ENCODE data around the gene TREML4.

Gene TREML4

GRCh38 chr6:41257369-41258195 is 29.4 kb downstream of the TREML4 start:
- H3K4me1 ChIP-seq: no peaks in the 10 kb centered on the region
- TF ChIP-seq CTCF (IDR thresholded peaks at IDR 0.05): no peak
- no peaks in the 10 kb centered on the region for H3K36me3 ChIP-seq
- no peak for DNase-seq
- no peak overlapping the region for H3K27ac ChIP-seq
- H3K4me3 ChIP-seq: no peak overlapping the region
- intact Hi-C loops (cut with DNase I; ENCODE audit: low total_unique reads): no loop called here
- H3K27me3 ChIP-seq: no peaks in the 10 kb centered on the region
- peaks cover 0 to 15% (median 10%) of the 10 kb centered on the region in 3 donors for H3K9me3 ChIP-seq

GRCh38 chr6:41258196-41258493 is 30.0 kb downstream of the TREML4 start:
- Histone ChIP-seq H3K27me3 (no peaks in the 10 kb centered on the region), H3K4me1 (no peaks in the 10 kb centered on the region), H3K9me3 (peaks cover 0 to 19% (median 12%) of the 10 kb centered on the region in 3 donors), H3K27ac (no peak overlapping the region), H3K4me3 (no peak overlapping the region), H3K36me3 (no peaks in the 10 kb centered on the region)
- TF ChIP-seq CTCF (IDR thresholded peaks at IDR 0.05): no peak
- intact Hi-C loops (cut with DNase I; ENCODE audit: low total_unique reads): no loop called here
- DNase-seq: no peak

GRCh38 chr6:41262401-41262800 is 34.3 kb downstream of the TREML4 start:
- DNase-seq: no peak
- no peak for TF ChIP-seq CTCF (IDR thresholded peaks at IDR 0.05)
- no peak overlapping the region for H3K4me3 ChIP-seq
- H3K27ac ChIP-seq: no peak overlapping the region
- H3K4me1 ChIP-seq: no peaks in the 10 kb centered on the region
- no peaks in the 10 kb centered on the region for H3K36me3 ChIP-seq
- no peaks in the 10 kb centered on the region for H3K27me3 ChIP-seq
- peaks cover 0 to 25% (median 18%) of the 10 kb centered on the region in 3 donors for H3K9me3 ChIP-seq
- intact Hi-C loops (cut with DNase I; ENCODE audit: low total_unique reads): no loop called here

- DNase-seq: no peak
- no peaks in the 10 kb centered on the region for H3K36me3 ChIP-seq
- H3K4me1 ChIP-seq: no peaks in the 10 kb centered on the region
- intact Hi-C loops (cut with DNase I; ENCODE audit: low total_unique reads): no loop called here
- no peak for TF ChIP-seq CTCF (IDR thresholded peaks at IDR 0.05)
- H3K9me3 ChIP-seq: peaks cover 0 to 25% (median 18%) of the 10 kb centered on the region in 3 donors
- no peaks in the 10 kb centered on the region for H3K27me3 ChIP-seq
- H3K27ac ChIP-seq: no peak overlapping the region
- no peak overlapping the region for H3K4me3 ChIP-seq
Measured at GRCh38 chr6:41263267-41263666, 35.1 kb downstream of the TREML4 start.

GRCh38 chr6:41266541-41266940 is 38.4 kb downstream of the TREML4 start:
- no peak for TF ChIP-seq CTCF (IDR thresholded peaks at IDR 0.05)
- H3K9me3 ChIP-seq: peaks cover 0 to 15% (median 7%) of the 10 kb centered on the region in 3 donors
- no peak overlapping the region for H3K27ac ChIP-seq
- intact Hi-C loops (cut with DNase I; ENCODE audit: low total_unique reads): no loop called here
- no peak overlapping the region for H3K4me3 ChIP-seq
- no peaks in the 10 kb centered on the region for H3K4me1 ChIP-seq
- no peaks in the 10 kb centered on the region for H3K36me3 ChIP-seq
- no peaks in the 10 kb centered on the region for H3K27me3 ChIP-seq
- DNase-seq: no peak
